Kidney glomerular epithelial cell (primary cell): ENCODE measurements around the gene BROX.
A peak's percentile ranks its signal among the peaks of the same experiment; 100 is the strongest.
"Not testable (repeated sequence)": the region's sequence is repeated elsewhere in the genome, so short reads cannot be mapped to it uniquely, and the experiment has no call there.

Experiments used
- DNase-seq: peaks from one replicate; lab custom pipeline; 2025; lab: John Stamatoyannopoulos, UW

BROX gene

DNA sequence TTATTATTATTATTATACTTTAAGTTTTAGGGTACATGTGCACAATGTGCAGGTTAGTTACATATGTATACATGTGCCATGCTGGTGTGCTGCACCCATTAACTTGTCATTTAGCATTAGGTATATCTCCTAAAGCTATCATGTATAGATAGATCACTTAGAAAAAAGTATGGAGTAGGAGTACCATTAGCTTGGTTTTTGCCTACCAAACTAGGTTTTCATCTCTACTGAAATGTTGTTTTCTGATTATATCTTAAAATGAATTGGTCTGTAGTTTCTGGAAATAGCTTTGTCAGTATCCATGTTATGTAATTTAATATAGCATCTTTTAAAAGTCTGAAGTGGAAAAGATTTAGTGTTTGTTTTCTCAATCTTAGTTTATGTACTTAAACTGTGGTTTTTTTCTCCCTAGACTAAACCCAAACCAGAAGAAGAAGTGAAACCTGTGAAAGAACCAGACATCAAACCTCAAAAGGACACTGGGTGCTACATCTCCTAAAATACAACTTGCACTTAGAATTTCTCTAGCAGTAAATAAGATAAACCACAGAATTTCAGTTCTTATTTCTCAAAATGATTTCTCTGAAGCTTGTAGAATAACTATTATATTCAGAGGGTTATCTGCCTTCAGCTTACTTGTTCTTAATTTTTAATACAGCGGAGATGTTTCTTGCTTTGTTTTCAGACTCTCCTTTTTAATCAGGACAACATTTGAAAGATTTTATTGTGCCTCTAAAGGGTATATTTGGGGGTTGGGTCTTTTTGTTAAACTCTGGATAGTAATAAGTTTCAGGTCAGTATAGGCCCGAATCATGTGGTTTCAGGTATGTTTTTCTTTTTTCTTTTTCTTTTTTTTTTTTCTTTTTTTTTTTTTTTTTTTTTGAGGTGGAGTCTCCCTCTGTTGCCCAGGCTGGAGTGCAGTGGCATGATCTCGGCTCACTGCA lies 20.1 kb downstream of the BROX start:
- no peak for DNase-seq

DNA sequence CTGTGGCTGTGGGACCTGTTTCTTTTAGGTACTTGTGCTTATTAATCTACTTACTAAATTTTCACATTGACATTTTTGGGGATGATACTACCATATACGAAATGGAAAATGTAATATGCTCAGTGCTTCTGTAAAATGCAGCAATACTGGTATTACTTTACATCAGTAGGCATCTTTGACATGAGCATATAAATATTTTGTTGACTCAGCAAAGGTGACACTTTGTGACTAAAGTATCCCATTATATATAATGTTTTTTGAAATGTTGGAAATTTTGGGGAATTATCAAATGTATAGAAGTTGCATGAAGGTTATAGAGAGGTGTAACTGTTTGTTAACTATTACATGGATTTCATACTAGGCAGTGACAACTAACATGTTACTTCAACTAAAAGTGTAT lies 22.4 kb downstream of the BROX start:
- DNase-seq: no peak

DNA sequence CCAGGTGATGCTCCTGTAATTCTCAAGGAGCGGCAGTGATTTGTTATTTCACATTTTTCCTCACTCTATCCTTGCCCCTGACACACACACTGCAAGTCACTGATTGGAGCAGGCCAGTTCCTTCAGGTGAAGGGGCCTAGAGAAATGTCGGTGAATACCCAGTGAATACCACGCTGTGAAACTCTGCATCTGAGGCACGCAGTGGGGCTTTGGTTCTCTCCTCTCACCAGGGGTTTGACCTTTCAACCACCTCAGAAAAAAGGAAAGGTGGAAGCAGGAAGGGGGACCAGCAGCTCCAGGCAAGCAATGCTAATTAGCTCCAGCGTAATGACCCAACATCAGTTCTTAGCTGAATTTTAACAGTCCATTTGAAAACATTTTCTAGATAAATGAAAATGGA lies 24.1 kb downstream of the BROX start:
- no peak for DNase-seq

DNA sequence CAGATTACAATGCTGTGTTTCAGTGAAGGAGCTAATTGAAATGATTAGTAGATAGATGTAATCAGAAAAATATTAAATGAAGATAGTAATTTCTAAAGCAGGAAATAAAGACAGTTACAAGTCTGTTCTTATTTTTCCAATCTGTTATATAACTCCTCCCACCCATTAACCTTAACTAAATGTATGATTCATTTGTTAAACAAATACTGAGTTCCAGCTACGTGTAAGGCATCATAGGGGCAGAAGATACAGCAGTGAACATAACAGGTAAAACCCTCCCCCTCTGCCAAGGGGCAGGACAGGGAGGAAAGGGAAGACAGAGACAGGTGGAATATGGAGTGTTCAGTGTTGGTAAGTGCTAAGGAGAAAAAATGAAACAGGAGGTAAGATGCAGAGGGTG lies 24.6 kb downstream of the BROX start, which contains the start of gene FAM177B:
Gene FAM177B (plus strand): TSS at position 231 of the 400 bp plus-strand sequence. CDS start 9,344 bp downstream, outside the sequence.
- DNase-seq: peak; percentile 29

DNA sequence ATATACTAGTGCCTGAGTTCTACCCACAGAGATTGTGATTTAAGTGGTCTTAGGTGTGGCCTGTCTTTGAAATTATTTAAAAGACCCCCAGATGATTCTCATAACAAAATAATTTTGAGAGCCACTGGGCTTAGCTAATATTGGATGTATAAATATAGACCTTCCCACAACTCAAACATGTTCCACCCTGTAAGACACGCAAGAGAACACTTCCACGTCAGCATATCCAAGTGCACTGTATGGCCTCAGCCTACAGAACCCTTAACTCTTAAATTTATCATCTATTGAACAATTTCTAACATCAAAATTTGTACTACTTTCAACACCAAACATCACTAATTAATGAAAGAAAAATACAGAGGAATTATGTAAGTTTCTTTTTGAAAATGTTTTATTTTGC lies 27.1 kb downstream of the BROX start:
- DNase-seq: no peak

DNA sequence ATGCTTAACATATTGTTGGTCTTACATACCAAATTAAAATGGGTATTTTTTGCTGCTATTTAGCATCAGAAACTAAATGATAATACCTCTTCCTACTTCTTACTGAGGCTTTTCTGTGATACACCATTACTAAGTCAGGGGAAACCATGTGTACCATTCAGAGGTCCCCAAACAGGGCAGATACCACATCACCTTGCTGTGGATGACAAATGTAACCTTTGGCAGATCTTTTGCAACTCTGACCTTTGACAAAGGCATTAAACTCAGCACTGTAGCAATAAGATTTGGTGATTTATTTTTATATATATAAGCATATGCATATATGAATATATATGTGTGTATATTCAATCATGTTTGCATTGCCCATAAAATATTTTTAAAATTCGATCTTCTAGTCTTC lies 27.6 kb downstream of the BROX start:
- DNase-seq: no peak

DNA sequence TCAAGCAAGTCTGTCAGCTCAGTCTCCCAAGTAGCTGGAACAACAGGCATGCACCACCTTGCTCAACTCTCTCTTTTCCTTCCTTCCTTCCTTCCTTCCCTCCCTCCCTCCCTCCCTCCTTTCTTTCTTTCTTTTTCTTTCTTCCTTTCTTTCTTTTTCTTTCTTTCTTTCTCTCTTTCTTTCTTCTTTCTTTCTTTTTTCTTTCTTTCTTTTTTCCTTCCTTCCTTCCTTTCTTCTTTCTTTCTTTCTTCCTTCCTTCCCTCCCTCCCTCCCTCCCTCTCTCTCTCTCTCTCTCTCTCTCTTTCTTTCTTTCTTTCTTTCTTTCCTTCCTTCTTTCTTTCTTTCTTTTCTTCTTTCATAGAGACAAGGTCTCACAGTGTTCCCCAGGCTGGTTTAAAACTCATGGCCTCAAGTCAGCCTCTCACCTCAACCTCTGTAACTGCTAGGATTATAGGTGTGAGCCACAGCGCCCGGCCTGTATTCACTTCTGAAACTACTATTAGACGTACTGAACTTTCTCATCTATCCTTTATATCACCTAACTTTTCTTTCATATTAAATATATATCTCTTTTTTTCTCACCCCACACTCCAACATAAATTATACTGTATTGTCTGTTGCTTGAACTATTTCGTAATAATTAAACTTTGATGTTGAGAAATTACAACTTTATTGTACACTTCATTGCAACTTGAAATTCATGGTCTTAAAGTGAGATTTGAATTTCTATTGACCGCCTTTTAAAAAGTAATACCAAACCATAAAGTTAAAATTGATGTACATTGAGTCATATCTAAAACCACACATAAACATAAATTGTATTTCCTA lies 29.5 kb downstream of the BROX start:
- DNase-seq: not testable (repeated sequence)

DNA sequence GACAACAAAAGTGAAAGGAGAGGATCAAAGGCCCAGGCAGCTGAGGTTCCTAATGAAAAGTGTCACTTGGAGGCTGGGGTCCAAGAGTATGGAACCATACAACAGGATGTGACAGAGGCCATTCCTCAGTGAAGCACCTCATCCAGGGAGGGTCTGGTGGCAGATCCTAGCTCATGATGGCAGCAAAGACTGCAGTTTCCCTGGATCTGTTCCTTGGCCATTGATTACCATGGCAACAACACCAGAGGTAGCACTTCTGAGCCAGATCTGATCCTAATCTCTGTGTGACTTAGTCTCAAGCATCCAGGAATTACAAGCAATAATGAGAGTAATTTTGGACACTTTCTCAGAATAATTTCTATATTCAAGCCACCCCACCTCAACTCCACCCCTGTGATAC lies 37.6 kb downstream of the BROX start:
- DNase-seq: no peak

DNA sequence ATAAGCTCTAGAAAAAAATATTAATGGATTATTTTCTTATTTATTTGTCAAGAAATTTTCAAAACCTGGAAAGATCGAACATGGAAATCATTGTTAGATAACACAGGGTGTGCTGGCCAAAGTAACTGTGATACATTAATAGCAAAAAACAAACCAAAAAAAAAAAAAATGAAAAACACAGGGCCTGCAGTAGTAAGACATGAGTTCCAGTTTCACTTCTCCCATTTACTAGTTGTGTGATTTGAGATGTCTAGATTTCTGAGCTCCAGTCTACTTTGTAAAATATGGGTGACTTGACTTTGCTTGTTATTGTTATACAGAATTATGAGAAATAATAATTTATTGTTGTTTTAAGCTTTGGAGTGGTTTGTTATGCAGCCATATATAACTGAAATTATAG lies 38.3 kb downstream of the BROX start:
- DNase-seq: no peak

DNA sequence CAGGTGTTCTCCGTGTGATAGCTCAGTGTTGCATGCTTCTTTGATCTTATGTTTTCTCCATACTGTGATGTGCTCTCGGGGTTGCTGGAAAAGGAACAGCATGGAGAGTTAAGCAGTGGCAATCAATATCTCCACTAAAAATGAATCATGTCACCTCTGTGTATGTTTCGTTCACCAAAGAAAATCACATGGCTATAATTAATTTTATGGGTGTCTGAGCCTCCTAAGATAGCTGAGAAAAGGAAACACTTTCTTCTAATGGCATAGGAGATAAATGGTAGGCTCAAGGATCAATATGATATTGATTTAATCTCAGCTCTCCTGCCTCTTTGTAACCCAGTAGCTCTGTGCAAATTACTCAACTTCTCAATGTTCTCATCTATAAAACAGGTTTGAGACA lies 38.9 kb downstream of the BROX start:
- DNase-seq: no peak

DNA sequence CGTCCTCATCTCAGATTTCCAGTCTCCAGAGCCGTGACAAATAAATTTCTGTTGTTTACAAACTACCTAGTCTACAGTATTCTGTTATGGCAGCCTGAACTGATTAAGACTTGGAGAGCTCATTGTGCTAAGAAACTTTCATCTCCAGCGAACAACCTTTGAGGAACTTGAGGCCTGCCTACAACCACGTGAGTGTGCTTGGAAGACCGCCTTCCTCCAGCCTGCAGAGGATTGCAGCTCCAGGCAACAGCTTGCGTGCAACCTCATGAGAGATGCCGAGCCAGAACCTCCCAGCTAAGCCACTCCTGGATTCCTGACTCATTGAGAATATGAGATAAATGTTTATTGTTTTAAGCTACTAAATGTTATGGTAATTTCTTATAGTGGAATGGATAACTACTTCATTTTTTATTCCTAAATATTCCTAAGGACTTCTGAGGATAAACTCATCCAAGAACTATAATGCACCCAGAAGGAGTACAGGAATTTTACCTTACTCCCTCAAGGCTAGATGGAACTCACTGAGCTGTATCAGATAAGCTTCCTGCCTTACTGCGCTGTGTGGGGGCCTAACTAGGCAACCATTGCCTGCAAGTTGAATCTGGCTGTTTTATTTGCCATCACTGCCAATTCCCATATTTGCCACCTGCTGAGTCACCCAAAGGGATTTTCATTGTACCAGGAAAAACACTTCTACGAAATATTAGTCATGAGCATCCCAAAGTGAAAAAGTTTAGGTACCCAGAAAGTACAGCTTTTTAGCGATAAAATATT lies 42.2 kb downstream of the BROX start:
- DNase-seq: peak; percentile 95

DNA sequence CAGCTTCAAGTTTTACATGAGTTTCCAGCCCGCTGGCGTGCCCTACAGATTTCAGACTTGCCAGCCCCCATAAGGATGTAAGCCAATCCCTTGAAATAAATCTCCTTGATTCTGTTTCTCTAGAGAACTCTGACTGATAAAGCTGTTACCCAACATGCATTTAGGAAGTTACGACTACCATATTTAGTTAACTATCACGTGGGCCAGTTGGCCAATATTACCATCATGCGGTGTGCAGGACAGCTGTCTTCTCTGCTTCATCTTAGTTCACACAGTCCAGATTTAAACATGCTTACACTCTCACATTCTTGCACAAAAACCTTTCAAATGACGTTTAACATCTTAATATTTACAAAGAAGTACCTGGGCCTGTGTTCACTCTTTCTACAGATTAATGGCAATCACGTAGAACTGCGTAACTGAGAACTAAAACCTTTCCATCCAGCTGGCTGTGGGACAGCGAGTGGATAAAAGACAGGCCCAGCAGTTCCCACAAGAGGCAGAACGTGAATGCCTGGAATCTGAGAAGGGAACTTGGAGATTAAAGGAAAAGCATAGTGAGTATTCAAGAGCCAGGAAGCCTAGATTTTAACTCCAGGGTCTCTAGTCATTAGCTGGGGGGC lies 45.4 kb downstream of the BROX start:
- no peak for DNase-seq

DNA sequence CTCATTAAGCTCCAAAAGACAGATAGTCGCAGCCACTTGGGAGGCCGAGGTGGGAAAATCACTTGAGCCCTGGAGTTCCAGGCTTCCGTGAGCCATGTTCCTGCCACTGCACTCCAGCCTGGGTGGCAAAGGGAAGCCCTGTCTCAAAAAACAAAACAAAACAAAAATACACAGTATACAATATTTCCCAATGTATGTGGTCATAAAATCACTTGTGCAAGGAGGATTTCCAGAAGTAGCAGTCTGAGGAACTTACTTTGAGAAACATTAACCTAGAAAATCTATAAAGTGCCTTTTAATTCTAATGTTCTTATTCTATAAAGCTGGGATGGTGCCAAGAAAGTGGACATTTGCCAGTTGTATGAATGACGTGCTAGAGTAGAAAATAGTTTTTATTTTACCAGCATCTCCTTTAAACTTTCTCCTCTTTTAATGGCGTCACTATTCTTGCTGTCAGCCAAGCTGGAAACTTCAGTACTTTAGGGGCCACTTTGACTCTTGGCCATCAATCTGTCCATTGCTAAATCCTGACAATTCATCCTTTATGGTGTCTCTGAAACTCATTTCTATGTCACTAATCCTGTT lies 47.2 kb downstream of the BROX start:
- no peak for DNase-seq

DNA sequence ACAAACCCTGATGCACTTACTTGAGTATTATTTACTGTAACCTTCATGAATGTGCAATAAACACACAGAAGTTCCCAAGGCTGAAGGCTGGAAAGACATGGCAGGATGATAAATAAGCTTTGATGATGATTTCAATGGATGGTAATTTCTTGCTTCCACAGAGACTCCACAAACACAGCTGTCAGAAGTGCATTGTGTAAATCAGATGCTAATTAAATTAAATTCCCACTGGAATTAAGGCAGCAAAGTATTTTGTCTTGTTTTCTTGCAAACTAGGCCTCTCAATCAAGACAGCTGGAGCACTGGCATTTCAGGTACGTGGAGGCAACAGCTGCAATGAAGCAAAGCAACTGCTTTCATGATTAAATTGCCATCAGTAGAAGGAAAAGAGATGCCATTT lies 48.7 kb downstream of the BROX start:
- no peak for DNase-seq

DNA sequence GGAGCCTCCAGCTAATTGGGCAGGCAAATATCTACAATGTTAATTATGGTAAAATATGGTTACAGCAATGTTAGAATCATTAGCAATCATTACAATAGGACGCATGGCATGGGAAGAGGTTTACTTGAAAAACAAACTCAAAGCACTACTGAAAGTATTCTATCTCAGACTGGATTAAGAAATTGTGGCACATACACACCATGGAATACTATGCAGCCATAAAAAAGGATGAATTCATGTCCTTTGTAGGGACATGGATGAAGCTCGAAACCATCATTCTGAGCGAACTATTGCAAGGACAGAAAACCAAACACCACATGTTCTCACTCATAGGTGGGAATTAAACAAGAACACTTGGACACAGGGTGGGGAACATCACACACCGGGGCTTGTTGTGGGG lies 49.8 kb downstream of the BROX start:
- DNase-seq: not testable (repeated sequence)

DNA sequence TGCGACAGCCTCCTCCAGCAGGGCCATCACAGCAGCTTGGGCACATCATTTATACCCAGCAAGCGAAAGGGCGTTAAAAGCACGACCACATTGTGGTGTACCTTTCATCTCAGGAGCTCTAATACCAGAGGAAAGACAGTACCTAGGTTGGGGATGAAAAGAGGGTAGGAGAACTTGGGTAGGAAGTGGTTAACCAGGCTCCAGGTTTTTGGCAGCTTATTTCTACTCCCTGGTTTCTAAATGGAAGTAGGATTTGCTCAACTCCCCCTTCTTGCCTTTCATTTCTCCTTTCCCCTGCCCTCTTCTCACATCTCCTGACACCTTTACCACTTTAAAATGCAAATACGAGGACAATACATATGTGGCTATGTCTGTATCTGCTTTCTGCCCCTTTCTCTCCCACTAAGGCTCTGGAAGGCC lies 54.8 kb downstream of the BROX start:
- DNase-seq: no peak

DNA sequence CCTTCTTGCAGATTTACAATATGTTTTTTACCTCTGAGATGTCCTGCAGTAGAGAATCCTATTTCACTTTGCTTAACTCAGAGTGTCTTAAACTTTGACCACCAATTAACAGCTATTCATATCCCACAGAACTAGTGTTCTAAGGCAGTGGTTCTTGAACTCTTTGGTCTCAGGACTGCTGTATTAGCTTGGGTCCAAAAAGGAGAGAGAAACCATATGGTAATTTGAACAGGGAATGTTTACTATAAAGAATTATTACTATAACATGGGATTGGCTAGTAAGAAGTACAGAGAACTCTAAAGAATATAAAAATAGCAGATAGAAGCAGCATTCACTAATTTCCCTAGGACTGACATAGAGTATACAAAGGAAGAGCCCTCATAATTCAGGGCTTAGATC lies 56.2 kb downstream of the BROX start:
- DNase-seq: no peak

DNA sequence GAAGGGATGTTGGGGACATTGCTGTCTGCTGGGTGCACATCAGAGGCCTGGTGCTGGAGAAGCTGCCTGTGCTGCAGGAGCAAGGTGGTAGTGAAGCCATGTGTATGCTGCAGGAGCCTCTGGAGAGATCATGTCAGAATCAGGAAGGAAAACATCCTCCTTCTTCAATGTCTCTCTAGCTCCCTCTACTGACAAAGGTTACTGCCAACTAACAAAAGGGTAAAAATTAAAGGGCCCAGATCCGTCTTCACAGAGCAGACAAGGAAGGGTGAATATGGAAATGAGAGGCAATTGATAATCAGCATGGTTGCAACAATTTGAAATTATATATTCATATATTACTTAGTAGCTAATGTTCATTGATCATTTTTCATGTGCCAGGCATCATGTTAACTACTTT lies 56.8 kb downstream of the BROX start:
- DNase-seq: no peak

DNA sequence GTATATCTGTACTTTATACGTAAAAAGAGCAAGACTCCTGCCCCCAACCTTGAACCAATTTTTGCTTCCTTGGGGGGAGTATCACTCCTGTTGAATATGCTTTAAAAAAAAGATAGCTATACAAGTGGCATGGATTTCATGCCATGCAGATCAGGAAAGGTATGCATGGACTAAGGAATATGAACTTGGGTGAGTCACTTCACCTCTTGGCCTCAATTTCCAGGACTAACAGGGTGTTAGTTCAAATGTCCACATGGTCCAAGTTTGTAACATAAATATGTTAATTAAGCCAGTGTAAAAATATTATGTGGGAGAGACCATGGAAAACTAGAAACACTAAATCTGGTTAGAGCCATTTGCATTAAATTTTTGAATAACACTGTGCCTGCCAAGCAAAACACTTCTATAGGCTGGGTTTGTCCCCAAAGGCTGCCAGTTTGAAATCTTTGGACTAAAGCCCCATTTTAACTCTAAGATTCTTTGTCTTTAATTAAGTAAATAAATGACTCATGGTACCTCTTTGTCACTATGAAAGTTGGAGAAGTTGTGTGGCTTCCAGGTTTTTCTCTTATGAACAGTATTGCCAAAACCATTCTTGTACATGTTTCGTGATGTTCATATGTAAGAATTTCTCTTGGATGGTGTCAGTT lies 57.7 kb downstream of the BROX start:
- DNase-seq: no peak

DNA sequence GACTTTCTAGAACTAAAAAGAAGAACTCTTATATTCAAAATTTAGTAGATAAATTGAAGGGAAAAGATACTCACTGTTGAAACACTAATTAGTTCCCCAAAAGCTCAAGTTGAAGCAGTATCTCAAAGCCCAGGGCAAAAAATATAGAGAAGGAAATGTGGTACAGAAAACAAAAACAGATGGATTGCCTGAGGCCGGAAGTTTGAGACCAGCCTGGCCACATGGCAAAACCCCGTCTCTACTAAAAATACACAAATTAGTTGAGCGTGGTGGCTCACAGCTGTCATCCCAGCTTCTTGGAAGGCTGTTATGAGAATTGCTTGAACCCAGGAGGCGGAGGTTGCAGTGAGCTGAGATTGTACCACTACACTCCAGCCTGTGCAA lies 60.6 kb downstream of the BROX start:
- no peak for DNase-seq

DNA sequence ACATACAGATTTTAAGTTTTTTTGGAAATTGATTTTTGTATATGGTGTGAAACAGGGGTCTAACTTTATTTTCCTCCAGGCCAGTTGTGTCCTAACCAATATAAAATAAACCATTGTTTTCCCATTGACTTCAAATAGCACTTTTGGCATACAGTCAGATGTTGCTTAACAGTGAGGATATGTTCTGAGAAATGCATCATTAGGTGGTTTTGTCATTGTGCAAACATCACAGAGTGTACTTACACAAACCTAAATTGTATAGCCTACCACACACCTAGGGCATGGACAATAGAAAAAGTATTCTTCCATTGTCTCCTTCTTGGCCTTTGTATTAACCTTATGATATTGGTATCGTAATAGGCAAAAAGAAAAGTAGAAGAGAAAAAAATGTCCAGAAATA lies 65.1 kb downstream of the BROX start:
- DNase-seq: no peak
